ENCODE measurements around the gene TNS1. TPM values are rescaled to one million over a fixed set of nuclear protein-coding genes. Genes with fewer than 3 reads are reported as not detected.

Gene TNS1
- total RNA-seq, 1 donor from 2014 or later, result 54.5 TPM

- H3K36me3 ChIP-seq (ENCODE audit: control insufficient read depth, insufficient read depth, low read length), result no peaks in the 10 kb centered on the region
- TF ChIP-seq CTCF (IDR thresholded peaks at IDR 0.05; ENCODE audit: insufficient read depth, low read length, poor library complexity, severe bottlenecking), result no peak
- H3K27me3 ChIP-seq (ENCODE audit: control insufficient read depth, insufficient read depth, low read length), result no peaks in the 10 kb centered on the region
- no peak overlapping the region for H3K4me3 ChIP-seq (ENCODE audit: low read depth, low read length)
- no peak for DNase-seq (ENCODE audit: low read depth)
These were observed 203.8 kb downstream of the TNS1 start for GRCh38 chr2:217798743-217799562.

DNA sequence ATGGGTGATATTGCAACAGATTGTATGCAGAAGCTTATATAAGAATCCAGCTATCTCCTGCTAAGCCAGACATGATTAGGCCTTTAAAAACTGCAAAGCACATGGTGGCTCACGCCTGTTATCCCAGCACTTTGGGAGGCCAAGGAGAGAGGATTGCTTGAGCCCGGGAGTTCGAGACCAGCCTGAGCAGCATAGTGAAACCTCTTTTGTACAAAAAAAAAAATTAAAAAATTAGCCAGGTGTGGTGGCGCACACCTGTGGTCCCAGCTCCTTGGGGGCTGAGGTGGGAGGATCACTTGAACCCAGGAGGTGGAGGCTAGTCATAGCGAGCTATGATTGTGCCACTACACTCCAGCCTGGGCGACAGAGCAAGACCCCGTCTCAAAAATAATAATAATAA is 204.6 kb downstream of the TNS1 start:
- Histone ChIP-seq H3K4me3 (ENCODE audit: low read depth, low read length) (no peak overlapping the region), H3K27me3 (ENCODE audit: control insufficient read depth, insufficient read depth, low read length) (no peaks in the 10 kb centered on the region), H3K36me3 (ENCODE audit: control insufficient read depth, insufficient read depth, low read length) (no peaks in the 10 kb centered on the region)
- DNase-seq (ENCODE audit: low read depth), result no peak
- no peak for TF ChIP-seq CTCF (IDR thresholded peaks at IDR 0.05; ENCODE audit: insufficient read depth, low read length, poor library complexity, severe bottlenecking)

DNA sequence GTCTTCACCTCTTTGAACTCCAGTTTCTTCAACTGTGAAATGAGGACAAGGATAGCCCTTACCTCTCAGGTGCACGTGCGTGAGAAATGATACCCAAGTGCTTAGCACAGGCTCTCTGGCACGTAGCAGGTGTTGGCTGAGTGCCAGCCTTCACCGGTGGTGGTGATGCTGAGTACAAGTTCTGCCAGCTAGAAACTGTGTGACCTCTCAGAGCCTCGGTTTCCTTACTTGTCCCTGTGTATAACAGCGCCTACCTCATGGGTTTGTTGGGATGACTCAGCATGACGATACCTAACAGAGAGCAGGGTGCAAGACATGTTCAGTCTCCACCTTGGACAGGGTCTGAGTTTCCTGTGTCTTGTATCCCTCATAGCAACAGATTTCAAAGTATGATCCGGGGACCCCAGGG is 205.1 kb downstream of the TNS1 start:
- DNase-seq (ENCODE audit: low read depth), result no peak
- H3K4me3 ChIP-seq (ENCODE audit: low read depth, low read length), result no peak overlapping the region
- TF ChIP-seq CTCF (IDR thresholded peaks at IDR 0.05; ENCODE audit: insufficient read depth, low read length, poor library complexity, severe bottlenecking), result no peak
- no peaks in the 10 kb centered on the region for H3K27me3 ChIP-seq (ENCODE audit: control insufficient read depth, insufficient read depth, low read length)
- no peaks in the 10 kb centered on the region for H3K36me3 ChIP-seq (ENCODE audit: control insufficient read depth, insufficient read depth, low read length)

DNA sequence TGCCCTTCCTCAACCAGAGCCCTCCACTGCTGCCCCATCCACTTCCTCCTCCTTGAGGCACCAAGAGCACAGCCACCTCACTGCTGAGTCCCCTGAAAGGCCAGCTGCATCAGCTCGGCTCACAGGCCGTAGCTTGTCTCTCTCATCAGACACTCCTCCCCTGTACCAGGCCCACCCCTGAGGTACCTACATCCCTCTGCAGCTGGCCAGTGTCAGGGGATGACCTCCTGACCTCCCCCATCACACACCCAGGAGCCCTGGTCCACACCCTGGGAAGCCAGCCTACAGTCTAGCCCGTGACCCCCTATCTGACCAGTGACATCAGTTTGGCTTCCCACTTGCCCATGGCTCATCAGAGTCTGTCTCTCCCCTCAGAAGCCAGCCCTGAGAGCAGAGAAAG is 205.6 kb downstream of the TNS1 start:
- TF ChIP-seq CTCF (IDR thresholded peaks at IDR 0.05; ENCODE audit: insufficient read depth, low read length, poor library complexity, severe bottlenecking), result no peak
- Histone ChIP-seq H3K27me3 (ENCODE audit: control insufficient read depth, insufficient read depth, low read length) (no peaks in the 10 kb centered on the region), H3K36me3 (ENCODE audit: control insufficient read depth, insufficient read depth, low read length) (no peaks in the 10 kb centered on the region), H3K4me3 (ENCODE audit: low read depth, low read length) (no peak overlapping the region)
- no peak for DNase-seq (ENCODE audit: low read depth)

DNA sequence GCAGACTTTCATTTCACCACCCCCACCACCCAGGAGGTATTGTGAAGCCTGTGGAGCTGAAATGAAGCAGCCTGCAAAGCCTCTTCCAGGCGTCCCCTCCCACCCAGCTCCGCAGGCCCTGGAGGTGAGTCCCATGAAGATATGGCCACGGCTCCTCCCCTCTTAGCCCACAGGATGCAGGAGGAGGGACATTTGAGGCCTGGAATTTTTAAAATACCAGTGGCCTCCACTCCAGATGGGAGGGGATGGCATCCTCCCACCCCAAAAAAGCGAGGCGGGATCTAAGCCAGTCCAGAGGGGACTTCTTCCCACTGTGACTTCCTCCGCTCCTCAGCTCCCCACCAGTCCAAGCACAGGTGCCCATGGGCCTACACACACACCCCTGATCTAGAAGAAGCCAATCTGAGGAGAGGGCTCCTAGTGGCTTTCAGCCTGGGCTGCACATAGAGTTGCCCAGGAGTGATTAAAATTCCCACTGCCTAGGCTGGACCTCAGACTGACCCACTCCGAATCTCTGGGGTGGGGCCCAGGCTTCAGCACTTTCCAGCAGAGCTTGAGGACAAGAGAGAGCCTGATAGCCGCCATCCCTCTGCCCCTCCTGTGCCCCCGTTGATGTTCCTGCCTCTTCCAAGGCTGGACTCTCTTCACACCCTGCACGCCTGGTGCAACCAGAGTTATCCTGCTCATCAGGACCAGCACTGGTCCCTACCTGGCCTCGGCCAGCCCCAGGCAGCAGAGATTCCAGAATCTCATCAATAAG is 206.9 kb downstream of the TNS1 start:
- no peak for TF ChIP-seq CTCF (IDR thresholded peaks at IDR 0.05; ENCODE audit: insufficient read depth, low read length, poor library complexity, severe bottlenecking)
- Histone ChIP-seq H3K36me3 (ENCODE audit: control insufficient read depth, insufficient read depth, low read length) (no peaks in the 10 kb centered on the region), H3K4me3 (ENCODE audit: low read depth, low read length) (no peak overlapping the region), H3K27me3 (ENCODE audit: control insufficient read depth, insufficient read depth, low read length) (no peaks in the 10 kb centered on the region)
- no peak for DNase-seq (ENCODE audit: low read depth)

All from kidney epithelial cell (primary cell).